GM19467 (cell line): ENCODE results near the gene MSLN.

Experiments
- ATAC-seq: cut with Tn5 transposase; IDR thresholded peaks from one replicate; pipeline ENCODE4 v1.9.1; 2021; ENCODE audit warnings: mild to moderate bottlenecking, moderate library complexity; ENCODE audit not compliant: unreplicated experiment

Gene MSLN

DNA sequence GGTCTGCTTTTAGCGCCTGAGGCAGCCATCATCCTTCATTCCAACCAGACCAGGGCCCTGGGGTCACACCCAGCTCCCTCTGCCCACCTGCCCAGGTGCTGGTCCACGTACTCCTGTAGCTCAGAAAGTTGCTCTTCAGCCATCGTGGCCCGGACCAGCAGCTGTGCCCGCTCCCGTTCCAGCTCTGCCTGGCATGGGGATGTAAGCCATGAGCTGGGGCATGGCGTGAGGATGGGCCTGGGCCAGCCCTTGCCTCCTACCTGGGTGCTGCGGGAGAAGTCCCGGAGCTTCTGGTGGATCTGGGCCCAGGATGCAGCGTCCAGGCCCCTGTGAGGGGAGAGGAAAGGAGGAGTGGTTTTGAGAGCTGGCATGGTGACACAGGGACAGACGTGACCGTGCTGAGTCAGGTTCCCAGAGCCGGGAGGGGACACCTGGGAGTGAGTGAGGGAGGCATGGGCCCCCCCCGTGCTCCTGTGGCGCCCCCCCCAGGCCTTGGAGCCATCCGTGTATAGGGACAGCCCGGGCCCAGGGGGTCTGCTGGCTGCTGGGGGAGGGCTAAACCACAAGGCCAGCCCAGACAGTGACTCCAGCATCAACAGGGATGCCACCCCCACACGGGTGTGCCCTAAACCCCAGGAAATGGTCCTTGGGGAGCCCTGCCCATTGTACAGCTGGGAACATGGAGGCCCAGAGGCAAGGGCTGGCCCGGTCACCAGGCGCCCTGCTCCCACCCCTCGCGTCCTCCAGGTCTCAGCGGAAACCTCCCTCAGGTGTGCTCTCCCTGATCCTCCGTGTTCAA, 37.5 kb upstream of the MSLN start:
- ATAC-seq = no peak

GRCh38 chr16:723695-724094, 36.8 kb upstream of the MSLN start:
- no peak for ATAC-seq

- no peak for ATAC-seq
Observed at GRCh38 chr16:724188-725040, 36.1 kb upstream of the MSLN start.

DNA sequence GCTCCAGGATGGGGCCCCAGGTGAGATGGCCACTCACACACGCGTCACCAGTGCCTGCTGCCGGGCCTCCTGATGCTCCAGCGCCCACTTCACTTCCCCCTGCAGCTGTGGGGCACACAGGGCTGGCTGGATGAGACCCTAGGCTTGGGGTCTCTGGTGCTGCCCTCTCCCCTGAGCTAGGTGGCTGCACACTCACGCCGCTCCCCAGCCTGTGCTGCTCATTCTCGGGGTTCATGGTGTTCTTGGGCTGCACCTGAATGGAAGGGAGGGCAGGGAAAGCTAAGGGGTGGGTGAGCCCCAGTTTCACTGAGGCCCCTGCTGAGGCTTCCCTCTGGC, 35.5 kb upstream of the MSLN start:
- ATAC-seq = no peak

GRCh38 chr16:725463-726187, 34.9 kb upstream of the MSLN start:
- ATAC-seq = no peak

DNA sequence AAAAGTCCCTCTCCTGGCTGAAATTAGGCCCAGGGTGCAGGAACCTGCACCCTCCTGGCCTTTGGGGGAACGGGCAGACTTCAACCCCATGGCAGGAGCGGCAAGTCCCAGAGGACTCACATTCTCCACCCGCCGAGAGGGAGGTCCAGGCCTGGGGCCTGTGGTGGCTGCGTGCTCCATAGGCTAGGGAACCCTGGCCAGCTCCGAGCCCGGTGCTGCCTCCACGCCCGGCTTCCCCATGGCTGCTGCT, 34.4 kb upstream of the MSLN start:
- no peak for ATAC-seq

DNA sequence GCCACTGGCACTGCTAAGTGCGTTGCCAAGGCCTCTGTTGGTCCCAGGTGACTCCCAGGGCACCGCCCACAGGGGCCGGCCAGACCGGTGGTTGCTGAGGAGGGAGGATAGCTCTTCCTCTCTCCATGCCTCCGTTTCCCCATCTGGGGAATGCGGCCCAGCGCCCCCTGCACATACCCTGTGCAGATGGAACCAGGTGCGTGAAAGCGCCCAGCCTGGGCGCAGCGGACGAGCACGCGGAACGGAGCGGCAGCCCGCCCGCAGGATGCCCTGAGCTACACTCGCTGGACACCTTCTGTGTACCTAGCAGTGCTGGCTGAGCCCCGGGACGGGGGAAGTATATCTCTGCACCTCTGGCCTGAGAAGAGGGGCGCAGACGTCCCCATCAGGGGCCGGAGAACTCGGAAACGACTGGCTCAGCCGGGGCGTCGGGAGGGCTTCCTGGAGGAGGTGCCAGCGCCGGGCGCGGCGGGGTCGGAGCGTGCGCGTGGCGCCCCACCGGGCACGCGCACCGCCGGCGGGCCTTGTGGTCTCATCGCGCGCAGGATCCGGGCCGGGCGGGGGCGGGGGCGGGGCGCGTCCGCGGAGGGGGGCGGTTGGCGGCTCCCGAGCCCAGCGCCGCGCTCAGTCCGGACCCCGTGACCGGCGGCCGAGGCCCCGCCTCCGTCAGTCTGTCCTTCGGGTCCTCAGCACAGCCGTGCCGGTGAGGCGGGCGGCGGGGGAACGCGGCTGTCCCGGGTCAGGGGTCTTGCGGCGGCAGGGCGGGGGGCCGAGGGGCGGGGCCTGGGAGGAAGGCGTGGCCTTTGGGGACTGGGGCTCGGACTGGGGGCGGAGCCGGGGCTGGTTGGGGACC, 33.9 kb upstream of the MSLN start, which contains the start of the genes CCDC78 and HAGHL:
CCDC78 (minus strand) TSS at position 6 of the 853 bp plus-strand sequence. CDS start 76 bp downstream, outside the sequence.
HAGHL (plus strand) TSS at position 669 of the 853 bp plus-strand sequence. CDS start 404 bp downstream, outside the sequence.
- no peak for ATAC-seq

DNA sequence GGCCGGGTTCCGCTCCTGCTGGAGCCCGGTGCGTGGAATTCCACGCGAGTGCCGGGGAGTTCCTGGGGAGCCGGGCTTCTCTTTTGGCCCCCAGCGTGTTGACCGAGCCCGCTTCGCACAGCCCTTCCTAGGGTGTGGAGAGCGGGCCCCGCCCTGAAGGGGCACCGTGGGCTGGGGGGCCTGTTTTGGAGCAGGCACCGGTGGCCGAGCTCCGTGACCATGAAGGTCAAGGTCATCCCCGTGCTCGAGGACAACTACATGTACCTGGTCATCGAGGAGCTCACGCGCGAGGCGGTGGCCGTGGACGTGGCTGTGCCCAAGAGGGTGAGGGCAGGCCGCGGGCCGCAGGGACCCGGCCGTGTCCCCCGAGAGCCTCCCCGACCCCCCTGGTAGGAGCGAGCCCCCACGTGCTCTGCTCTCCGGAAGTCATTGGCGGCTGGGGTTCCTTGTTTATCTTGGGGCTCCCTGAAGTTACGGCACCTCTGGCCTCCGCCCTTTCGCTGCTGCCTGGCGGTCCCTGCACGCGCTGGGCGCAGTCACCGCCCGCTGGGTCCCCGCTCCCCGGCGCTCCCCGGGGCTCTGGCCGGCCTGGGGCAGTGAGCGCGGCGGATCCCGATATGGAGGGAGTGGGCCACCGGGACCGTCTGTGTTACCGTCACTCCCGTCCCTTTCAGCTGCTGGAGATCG, 33.1 kb upstream of the MSLN start:
- ATAC-seq = no peak

GRCh38 chr16:728131-728889, 32.2 kb upstream of the MSLN start:
- peak; percentile 42 for ATAC-seq

DNA sequence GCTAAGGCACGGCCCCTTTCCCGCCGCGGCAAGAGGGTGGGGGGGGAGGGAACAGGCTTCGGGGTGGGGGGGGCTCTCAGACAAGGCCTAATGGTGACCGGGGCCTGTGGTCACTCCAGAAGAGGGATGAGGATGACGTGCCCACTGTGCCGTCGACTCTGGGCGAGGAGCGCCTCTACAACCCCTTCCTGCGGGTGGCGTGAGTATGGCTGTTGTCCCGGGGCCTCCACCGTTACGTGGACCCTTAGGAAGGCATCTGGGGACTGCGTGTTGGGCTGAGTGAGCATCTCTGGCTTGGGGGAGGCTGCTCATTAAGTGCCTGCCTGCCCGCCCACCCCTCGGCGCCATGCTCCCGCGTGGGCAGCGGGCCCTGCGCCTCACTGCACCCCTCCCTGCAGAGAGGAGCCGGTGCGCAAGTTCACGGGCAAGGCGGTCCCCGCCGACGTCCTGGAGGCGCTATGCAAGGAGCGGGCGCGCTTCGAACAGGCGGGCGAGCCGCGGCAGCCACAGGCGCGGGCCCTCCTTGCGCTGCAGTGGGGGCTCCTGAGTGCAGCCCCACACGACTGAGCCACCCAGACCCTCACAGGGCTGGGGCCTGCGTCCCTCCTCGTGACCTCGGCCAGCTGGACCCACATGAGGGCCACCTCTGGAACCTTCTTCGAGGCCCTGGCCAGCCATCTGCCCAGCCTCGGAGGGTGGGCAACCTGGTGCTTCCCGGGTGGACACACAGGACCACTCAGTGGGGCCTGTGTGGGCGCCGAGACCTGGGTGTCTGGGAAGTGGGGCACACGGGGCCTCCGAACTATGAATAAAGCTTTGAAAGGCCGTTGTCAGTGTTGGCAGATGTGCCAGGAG, 31.4 kb upstream of the MSLN start:
- no peak for ATAC-seq

- no peak for ATAC-seq
Observed at GRCh38 chr16:729768-730665, 30.5 kb upstream of the MSLN start.

- ATAC-seq = no peak
Observed at GRCh38 chr16:730666-731509, 29.6 kb upstream of the MSLN start.

DNA sequence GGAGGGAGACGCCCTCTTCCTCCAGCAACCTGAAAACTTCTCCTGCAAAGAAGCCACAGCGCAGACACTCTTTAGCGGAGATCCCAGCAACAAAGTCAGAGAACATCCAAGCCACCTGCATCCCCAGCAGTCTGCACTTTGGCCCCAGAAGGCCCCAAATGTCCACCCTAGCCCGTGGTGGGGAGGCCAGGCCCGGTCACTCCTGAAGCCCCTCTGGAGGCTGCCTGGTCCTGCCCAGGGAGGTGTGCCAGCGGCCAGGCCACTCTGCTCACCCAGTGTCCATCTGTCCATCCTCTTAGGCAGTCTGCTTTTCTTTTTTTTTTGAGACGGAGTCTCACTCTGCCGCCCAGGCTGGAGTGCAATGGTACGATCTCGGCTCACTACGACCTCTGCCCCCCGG, 28.2 kb upstream of the MSLN start:
- no peak for ATAC-seq

GRCh38 chr16:732936-733335, 27.6 kb upstream of the MSLN start:
- no peak for ATAC-seq

DNA sequence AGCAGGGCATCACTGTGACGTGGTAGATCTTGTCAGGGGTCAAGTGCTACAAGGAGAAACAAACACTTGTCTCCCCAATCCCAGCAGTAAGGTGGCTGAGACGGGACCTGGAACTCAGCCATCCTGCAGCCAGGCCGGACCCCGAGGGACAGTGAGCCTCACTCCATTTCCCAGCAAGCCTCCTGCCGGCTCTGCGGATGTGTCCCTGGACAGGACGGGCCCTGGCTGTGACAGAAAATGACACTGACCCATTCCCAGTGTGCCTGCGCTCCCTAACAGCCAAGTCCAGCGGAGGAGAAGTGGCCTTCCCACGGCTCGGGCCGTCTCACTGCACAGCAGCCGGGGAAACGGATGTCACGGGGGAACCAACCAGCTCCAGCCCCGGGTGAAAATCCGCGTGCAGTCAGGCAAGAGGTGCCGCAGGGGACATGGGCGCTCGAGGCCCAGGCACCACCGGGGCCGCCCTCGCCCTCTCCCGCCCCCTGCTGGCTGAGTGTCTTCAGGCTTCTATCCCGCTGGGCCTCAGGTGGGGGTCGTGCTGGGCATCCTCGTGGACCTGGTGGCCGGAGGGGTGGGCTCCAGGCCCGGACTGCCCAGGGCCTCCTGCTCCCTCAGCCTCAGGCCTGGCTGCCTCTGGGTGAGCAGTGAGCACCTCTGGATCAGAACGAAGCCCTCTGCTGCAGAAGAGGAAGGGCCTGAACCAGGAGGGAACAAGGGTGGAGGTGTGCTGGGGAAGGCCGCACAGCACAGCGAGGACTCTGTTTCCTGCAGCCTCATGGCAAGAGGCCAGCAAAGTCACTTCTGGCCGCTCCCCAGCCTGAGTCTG, 26.9 kb upstream of the MSLN start:
- no peak for ATAC-seq
